ENCODE results near the gene DPPA3.
"Not testable (repeated sequence)": the region's sequence is repeated elsewhere in the genome, so short reads cannot be mapped to it uniquely, and the experiment has no call there.

DPPA3 gene

GRCh38 chr12:7731486-7731885, 20.3 kb downstream of the DPPA3 start:
- no peak for DNase-seq

GRCh38 chr12:7732993-7733392, 21.8 kb downstream of the DPPA3 start:
- no peak for DNase-seq

GRCh38 chr12:7747246-7747645, 36.0 kb downstream of the DPPA3 start, which contains the start of gene CLEC4C:
TSS of gene CLEC4C (minus strand) at chr12:7747375. CDS start at chr12:7747348, 27 bp downstream.
- DNase-seq, result no peak

- no peak for DNase-seq
Measured at GRCh38 chr12:7748852-7749251, 37.6 kb downstream of the DPPA3 start.

- no peak for DNase-seq
Measured at GRCh38 chr12:7749442-7749841, 38.2 kb downstream of the DPPA3 start.

- no peak for DNase-seq
Measured at GRCh38 chr12:7750350-7750749, 39.1 kb downstream of the DPPA3 start.

GRCh38 chr12:7751394-7751793, 40.2 kb downstream of the DPPA3 start:
- DNase-seq, result no peak

GRCh38 chr12:7751941-7752922, 41.0 kb downstream of the DPPA3 start:
- DNase-seq, result not testable (repeated sequence)

GRCh38 chr12:7755668-7756067, 44.4 kb downstream of the DPPA3 start:
- DNase-seq, result not testable (repeated sequence)

- no peak for DNase-seq
Measured at GRCh38 chr12:7756993-7757392, 45.8 kb downstream of the DPPA3 start.

GRCh38 chr12:7758766-7759140, 47.5 kb downstream of the DPPA3 start:
- DNase-seq, result no peak
